Chondrocyte (in vitro differentiated cells): ENCODE measurements around the gene TPCN1. TPM values are rescaled to one million over a fixed set of nuclear protein-coding genes. Genes with fewer than 3 reads are reported as not detected.

Experiments used
- DNase-seq: peaks from one replicate; pipeline ENCODE4 v3.0.0; 2021; ENCODE audit warnings: mixed read lengths, low spot score
- H3K27ac Mint-ChIP-seq: one replicate; pipeline ENCODE4 v1.8.0; 2021; ENCODE audit warnings: mild to moderate bottlenecking, moderate library complexity, mixed read lengths; ENCODE audit not compliant: unreplicated experiment
- H3K27me3 Mint-ChIP-seq: 2 replicates; pipeline ENCODE4 v1.8.0; 2021; ENCODE audit warnings: low read depth, mixed read lengths
- H3K36me3 Mint-ChIP-seq: 2 replicates; pipeline ENCODE4 v1.8.0; 2021; ENCODE audit warnings: low read depth, mixed read lengths
- H3K4me1 Mint-ChIP-seq: 2 replicates; pipeline ENCODE4 v1.8.0; 2021; ENCODE audit warnings: low read depth, mild to moderate bottlenecking, mixed read lengths
- H3K4me3 Mint-ChIP-seq: one replicate; pipeline ENCODE4 v1.8.0; 2021; ENCODE audit warnings: mild to moderate bottlenecking, moderate library complexity, mixed read lengths; ENCODE audit not compliant: unreplicated experiment
- H3K9me3 Mint-ChIP-seq: 2 replicates; pipeline ENCODE4 v1.8.0; 2021; ENCODE audit warnings: low read depth, mixed read lengths
- CTCF ChIP-seq: fragments of 200-600 bp; sonication (generic); IDR thresholded peaks from 2 replicates; pipeline ENCODE4 v1.5.0; 2021; ENCODE audit warnings: antibody characterized with exemption, mild to moderate bottlenecking, moderate library complexity
- total RNA-seq: library from RNA; stranded (reverse); gene quantifications from 3 replicates; pipeline ENCODE4 v1.2.1, GENCODE V29; 2021

TPCN1 gene
- total RNA-seq, 1 donor from 2014 or later = 35.9 TPM

GRCh38 chr12:113196582-113196981 lies 24.7 kb upstream of the TPCN1 start:
- Mint-ChIP-seq H3K36me3 (no peaks in the 10 kb centered on the region), H3K27ac (no peak overlapping the region), H3K27me3 (no peaks in the 10 kb centered on the region), H3K9me3 (no peaks in the 10 kb centered on the region), H3K4me3 (no peak overlapping the region), H3K4me1 (peaks cover 43% of the 10 kb centered on the region)
- DNase-seq = no peak
- no peak for TF ChIP-seq CTCF

DNA sequence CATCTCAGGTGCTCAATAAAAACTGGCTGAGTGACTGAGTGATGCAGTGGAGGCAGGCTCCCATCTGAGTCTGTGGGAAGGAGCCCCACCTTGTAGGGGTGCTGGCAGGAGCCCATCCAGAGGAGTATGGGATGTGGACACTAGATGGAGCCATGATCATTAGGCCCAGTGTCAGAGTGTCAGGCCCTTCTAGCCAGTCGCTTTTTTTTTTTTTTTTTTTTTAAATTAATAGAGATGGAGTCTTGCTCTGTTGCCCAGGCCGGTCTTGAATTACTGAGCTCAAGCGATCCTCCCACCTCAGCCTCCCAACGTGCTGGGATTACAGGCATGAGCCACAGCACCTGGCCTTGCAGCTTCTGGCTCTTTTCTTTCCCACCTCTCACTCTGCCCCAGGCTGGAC lies 24.3 kb upstream of the TPCN1 start:
- Mint-ChIP-seq H3K4me1 (peaks cover 43% of the 10 kb centered on the region), H3K4me3 (no peak overlapping the region), H3K36me3 (no peaks in the 10 kb centered on the region), H3K9me3 (no peaks in the 10 kb centered on the region), H3K27me3 (no peaks in the 10 kb centered on the region), H3K27ac (no peak overlapping the region)
- TF ChIP-seq CTCF = peak; percentile 86
- no peak for DNase-seq

DNA sequence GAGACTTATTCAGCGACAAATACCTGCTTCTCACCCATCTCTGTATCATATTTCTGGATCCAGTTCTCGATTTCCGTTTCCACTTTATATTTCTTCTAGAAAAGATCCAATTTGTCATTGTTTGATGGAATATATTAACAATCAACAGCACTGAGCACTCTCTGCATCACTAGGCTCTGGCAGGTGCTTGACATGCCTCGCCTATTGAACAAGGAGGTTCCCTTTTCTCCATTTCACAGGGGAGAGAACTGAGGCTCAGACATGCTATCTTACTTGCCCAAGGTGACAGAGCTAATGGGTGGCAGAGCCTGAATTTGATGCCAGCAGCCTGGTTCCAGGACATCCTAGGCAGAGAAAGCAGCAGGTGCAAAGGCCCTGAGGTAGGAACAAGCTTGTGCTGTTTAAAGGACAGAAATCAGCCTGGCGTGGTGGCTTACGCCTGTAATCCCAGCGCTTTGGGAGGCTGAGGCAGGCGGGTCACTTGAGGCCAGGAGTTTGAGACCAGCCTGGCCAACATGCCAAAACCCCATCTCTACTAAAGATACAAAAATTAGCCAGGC lies 23.7 kb upstream of the TPCN1 start:
- no peak overlapping the region for H3K4me3 Mint-ChIP-seq
- no peaks in the 10 kb centered on the region for H3K27me3 Mint-ChIP-seq
- no peak for TF ChIP-seq CTCF
- peaks cover 39% of the 10 kb centered on the region for H3K4me1 Mint-ChIP-seq
- H3K9me3 Mint-ChIP-seq = no peaks in the 10 kb centered on the region
- H3K27ac Mint-ChIP-seq = no peak overlapping the region
- H3K36me3 Mint-ChIP-seq = no peaks in the 10 kb centered on the region
- DNase-seq = no peak

GRCh38 chr12:113198296-113198695 lies 23.0 kb upstream of the TPCN1 start:
- H3K27me3 Mint-ChIP-seq = no peaks in the 10 kb centered on the region
- no peaks in the 10 kb centered on the region for H3K9me3 Mint-ChIP-seq
- no peak for DNase-seq
- H3K4me1 Mint-ChIP-seq = peaks cover 39% of the 10 kb centered on the region
- no peak overlapping the region for H3K4me3 Mint-ChIP-seq
- no peak for TF ChIP-seq CTCF
- no peaks in the 10 kb centered on the region for H3K36me3 Mint-ChIP-seq
- peak overlapping the region; percentile 50 for H3K27ac Mint-ChIP-seq

GRCh38 chr12:113200021-113200797 lies 21.1 kb upstream of the TPCN1 start:
- no peak for TF ChIP-seq CTCF
- Mint-ChIP-seq H3K4me1 (peaks cover 20% of the 10 kb centered on the region), H3K27me3 (no peaks in the 10 kb centered on the region), H3K27ac (no peak overlapping the region), H3K36me3 (no peaks in the 10 kb centered on the region), H3K9me3 (no peaks in the 10 kb centered on the region), H3K4me3 (no peak overlapping the region)
- DNase-seq = no peak
